ENCODE data around the gene ZNF226. TPM values are rescaled to one million over a fixed set of nuclear protein-coding genes. Genes with fewer than 3 reads are reported as not detected.
"Not testable (repeated sequence)": the region's sequence is repeated elsewhere in the genome, so short reads cannot be mapped to it uniquely, and the experiment has no call there.

ZNF226 gene
- total and polyA plus RNA-seq, 2 of the 4 experiments (the other 2 are of a cell fraction) = 14.0 to 15.7 TPM

DNA sequence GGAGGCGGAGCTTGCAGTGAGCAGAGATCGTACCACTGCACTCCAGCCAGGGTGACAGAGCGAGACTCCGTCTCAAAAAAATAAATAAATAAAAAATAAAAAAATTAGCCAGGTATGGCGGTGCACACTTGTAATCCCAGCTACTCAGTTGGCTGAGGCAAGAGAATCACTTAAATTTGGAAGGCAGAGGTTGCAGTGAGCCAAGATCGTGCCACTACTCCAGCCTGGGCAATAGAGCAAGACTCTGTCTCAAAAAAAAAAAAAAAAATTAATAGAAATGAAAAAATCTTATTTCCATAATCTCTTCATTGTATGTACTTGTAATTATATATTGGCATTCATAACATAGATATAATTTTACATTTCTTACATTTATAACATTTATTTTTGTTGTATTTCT is 5.8 kb downstream of the ZNF226 start:
- H3K14ac ChIP-seq (replicated peaks; ENCODE audit: low read depth, low read length); H3K9me1 ChIP-seq (ENCODE audit: insufficient read depth, low read length); H3K23ac ChIP-seq (ENCODE audit: low read depth, low read length); H2BK120ac ChIP-seq (ENCODE audit: low read depth, low read length); ATAC-seq (ENCODE audit: low read depth); H2BK20ac ChIP-seq (ENCODE audit: low read depth, low read length); H3K4me2 ChIP-seq (ENCODE audit: low read depth, low read length); H3K4me3 ChIP-seq (ENCODE audit: insufficient read depth, low read depth, low read length); dilution Hi-C loops (cut with HindIII; ENCODE audit: low sequenced_read_pairs, unreplicated experiment); H4K20me1 ChIP-seq (ENCODE audit: insufficient read depth, low read length); H2AK9ac ChIP-seq (replicated peaks; ENCODE audit: low read depth, low read length, poor library complexity); BruUV-seq (replicated peaks); H3K56ac ChIP-seq (ENCODE audit: extremely low read depth, insufficient read depth, low read length); H4K91ac ChIP-seq (ENCODE audit: insufficient read depth, low read depth, low read length); H2AK5ac ChIP-seq (ENCODE audit: low read depth, low read length); H3K4ac ChIP-seq (ENCODE audit: low read depth, low read length); H3K27me3 ChIP-seq (ENCODE audit: control insufficient read depth, insufficient read depth, low read length); H3K18ac ChIP-seq (ENCODE audit: low read depth, low read length); POLR2A ChIA-PET (ENCODE audit: unreplicated experiment); H3K4me1 ChIP-seq (ENCODE audit: control insufficient read depth, insufficient read depth, low read length); H4K5ac ChIP-seq (ENCODE audit: low read depth, low read length); H3K9ac ChIP-seq (ENCODE audit: low read depth, low read length); in situ Hi-C loops (cut with MboI; ENCODE audit: low sequenced_read_pairs); H4K8ac ChIP-seq (ENCODE audit: low read depth in 2 of 2, low read length in 2 of 2); H2BK15ac ChIP-seq (ENCODE audit: low read depth, low read length); CTCF ChIA-PET; H2BK5ac ChIP-seq (ENCODE audit: low read depth, low read length, poor library complexity, severe bottlenecking); H3K27ac ChIP-seq (ENCODE audit: insufficient read depth, low read length); DNase-seq; H2AFZ ChIP-seq (replicated peaks; ENCODE audit: low read length, poor library complexity): not testable (repeated sequence)
- H3K9me3 ChIP-seq (ENCODE audit: control insufficient read depth, insufficient read depth, low read length) = peaks cover 33% of the 10 kb centered on the region
- peaks cover 65% of the 10 kb centered on the region for H3K36me3 ChIP-seq (ENCODE audit: control insufficient read depth, insufficient read depth, low read length)
- H3K79me1 ChIP-seq (ENCODE audit: low read depth in 1 of 2, low read length in 2 of 2) = peaks cover 15 to 27% of the 10 kb centered on the region in 2 experiments
- WGBS, 2 experiments (ENCODE audit: extremely low coverage in 2 of 2, insufficient read length in 1 of 2) = no CpG with 5 or more reads among the region's 6 CpGs
- intact Hi-C loops (cut with micrococcal nuclease) = loop anchor here (10.0 kb wide), 1 partner anchor 274 kb away; the partner anchor contains the start of gene ZNF229
